IMR-90 (cell line): ENCODE data around the gene ST7. TPM values are rescaled to one million over a fixed set of nuclear protein-coding genes. Genes with fewer than 3 reads are reported as not detected.

Experiments used
- ATAC-seq: fragments of 200-7000 bp; cut with Tn5 transposase; 2 replicates; pipeline ENCODE4 v1.9.1; 2020; ENCODE audit warnings: low read depth, mild to moderate bottlenecking, moderate library complexity
- BruUV-seq: library from RNA; stranded (reverse); fragments of 400-500 nt; replicated peaks from 2 replicates; lab custom pipeline; 2021; lab: Mats Ljungman, UMichigan
- CTCF ChIA-PET: fragments of 300-600 bp; formaldehyde crosslinking; extraction: SDS; loops from one replicate; lab custom pipeline; 2021; ENCODE audit warnings: antibody characterized with exemption; lab: Yijun Ruan, JAX
- POLR2A ChIA-PET: fragments of 300-600 bp; sonication (Branson Sonifier 250); formaldehyde crosslinking; loops from one replicate; lab custom pipeline; 2022; ENCODE audit warnings: antibody characterized with exemption; ENCODE audit not compliant: unreplicated experiment; lab: Charles Lee
- DNase-seq: peaks from one replicate; pipeline ENCODE4 v3.0.0; 2013
- H2AFZ ChIP-seq: replicated peaks from 2 replicates; pipeline ENCODE3; 2013; ENCODE audit warnings: low read length, mild to moderate bottlenecking; ENCODE audit not compliant: poor library complexity
- H2AK5ac ChIP-seq: 2 replicates; pipeline ENCODE4 v1.6.1; 2013; ENCODE audit warnings: low read depth, low read length, inconsistent platforms
- H2AK9ac ChIP-seq: replicated peaks from 2 replicates; pipeline ENCODE3; 2013; ENCODE audit warnings: mild to moderate bottlenecking, low read depth, low read length, moderate library complexity; ENCODE audit not compliant: poor library complexity
- H2BK120ac ChIP-seq: 2 replicates; pipeline ENCODE4 v1.6.1; 2013; ENCODE audit warnings: low read depth, low read length, inconsistent platforms
- H2BK15ac ChIP-seq: 3 replicates; pipeline ENCODE4 v1.6.1; 2013; ENCODE audit warnings: low read depth, low read length, inconsistent platforms
- H2BK20ac ChIP-seq: 2 replicates; pipeline ENCODE4 v1.6.1; 2013; ENCODE audit warnings: low read depth, mild to moderate bottlenecking, inconsistent platforms, low read length, moderate library complexity
- H2BK5ac ChIP-seq: 2 replicates; pipeline ENCODE4 v1.6.1; 2013; ENCODE audit warnings: mild to moderate bottlenecking, low read depth, low read length, inconsistent platforms; ENCODE audit not compliant: poor library complexity, severe bottlenecking
- H3K14ac ChIP-seq: replicated peaks from 2 replicates; pipeline ENCODE4 v1.6.1; 2013; ENCODE audit warnings: low read depth, low read length, inconsistent platforms
- H3K18ac ChIP-seq: 2 replicates; pipeline ENCODE4 v1.6.1; 2013; ENCODE audit warnings: low read depth, low read length, control low read depth
- H3K23ac ChIP-seq: 2 replicates; pipeline ENCODE4 v1.6.1; 2013; ENCODE audit warnings: low read depth, low read length, inconsistent platforms
- H3K27ac ChIP-seq: 2 replicates; pipeline ENCODE4 v1.5.1; 2013; ENCODE audit warnings: mild to moderate bottlenecking, control low read depth, low read length; ENCODE audit not compliant: insufficient read depth
- H3K27me3 ChIP-seq: 2 replicates; pipeline ENCODE4 v1.6.1; 2013; ENCODE audit warnings: low read length; ENCODE audit not compliant: control insufficient read depth, insufficient read depth
- H3K36me3 ChIP-seq: 2 replicates; pipeline ENCODE4 v1.6.1; 2013; ENCODE audit warnings: low read length, mixed read lengths; ENCODE audit not compliant: control insufficient read depth, insufficient read depth
- H3K4ac ChIP-seq: 2 replicates; pipeline ENCODE4 v1.6.1; 2013; ENCODE audit warnings: low read depth, low read length, inconsistent platforms
- H3K4me1 ChIP-seq: 2 replicates; pipeline ENCODE4 v1.6.1; 2013; ENCODE audit warnings: low read length, mixed read lengths; ENCODE audit not compliant: control insufficient read depth, insufficient read depth
- H3K4me2 ChIP-seq: 2 replicates; pipeline ENCODE4 v1.6.1; 2013; ENCODE audit warnings: low read depth, mild to moderate bottlenecking, control low read depth, low read length, moderate library complexity
- H3K4me3 ChIP-seq: 2 replicates; pipeline ENCODE4 v1.5.1; 2013; ENCODE audit warnings: low read depth, mild to moderate bottlenecking, control low read depth, low read length, moderate library complexity; ENCODE audit not compliant: insufficient read depth
- H3K56ac ChIP-seq: 2 replicates; pipeline ENCODE4 v1.6.1; 2013; ENCODE audit warnings: low read length, inconsistent platforms; ENCODE audit not compliant: insufficient read depth; ENCODE audit errors: extremely low read depth
- H3K79me1 ChIP-seq, 2 experiments: 2 replicates each; pipeline ENCODE4 v1.6.1; 2013; ENCODE audit warnings: low read length in 2 of 2, inconsistent platforms in 1 of 2, low read depth in 1 of 2
- H3K9ac ChIP-seq: 2 replicates; pipeline ENCODE4 v1.6.1; 2013; ENCODE audit warnings: low read depth, low read length, control low read depth
- H3K9me1 ChIP-seq: 2 replicates; pipeline ENCODE4 v1.6.1; 2013; ENCODE audit warnings: low read length, inconsistent platforms; ENCODE audit not compliant: insufficient read depth
- H3K9me3 ChIP-seq: 2 replicates; pipeline ENCODE4 v1.6.1; 2013; ENCODE audit warnings: low read length; ENCODE audit not compliant: control insufficient read depth, insufficient read depth
- H4K20me1 ChIP-seq: 2 replicates; pipeline ENCODE4 v1.6.1; 2013; ENCODE audit warnings: low read length, inconsistent platforms; ENCODE audit not compliant: insufficient read depth
- H4K5ac ChIP-seq: 2 replicates; pipeline ENCODE4 v1.6.1; 2013; ENCODE audit warnings: mild to moderate bottlenecking, low read depth, low read length, control low read depth
- H4K8ac ChIP-seq, 2 experiments: 2 replicates each; pipeline ENCODE4 v1.6.1; 2013; ENCODE audit warnings: low read depth in 2 of 2, low read length in 2 of 2, control low read depth in 1 of 2, inconsistent platforms in 1 of 2
- H4K91ac ChIP-seq: 2 replicates; pipeline ENCODE4 v1.6.1; 2013; ENCODE audit warnings: low read depth, low read length, inconsistent platforms; ENCODE audit not compliant: insufficient read depth
- CEBPB ChIP-seq: IDR thresholded peaks from 2 replicates; pipeline ENCODE4 v1.6.1; 2012; ENCODE audit warnings: low read depth, low read length, improper control_type of control experiment
- CHD1 ChIP-seq: IDR thresholded peaks from 2 replicates; pipeline ENCODE4 v1.6.1; 2012; ENCODE audit warnings: low read depth, low read length, improper control_type of control experiment
- FOS ChIP-seq: fragments of 150-350 bp; IDR thresholded peaks from 2 replicates; pipeline ENCODE4 v1.6.1; 2016; ENCODE audit warnings: low read depth, low read length
- MAFK ChIP-seq: IDR thresholded peaks from 2 replicates; pipeline ENCODE4 v1.6.1; 2012; ENCODE audit warnings: low read depth, low read length, improper control_type of control experiment
- MAZ ChIP-seq: IDR thresholded peaks from 2 replicates; pipeline ENCODE4 v1.6.1; 2012; ENCODE audit warnings: low read depth, mild to moderate bottlenecking, low read length, improper control_type of control experiment, moderate library complexity, borderline replicate concordance
- MXI1 ChIP-seq: IDR thresholded peaks from 2 replicates; pipeline ENCODE4 v1.6.1; 2012; ENCODE audit warnings: low read depth, mild to moderate bottlenecking, low read length, moderate library complexity, borderline replicate concordance
- POLR2A ChIP-seq: IDR thresholded peaks from 2 replicates; pipeline ENCODE4 v1.6.1; 2012; ENCODE audit warnings: mild to moderate bottlenecking, low read depth, low read length
- RAD21 ChIP-seq: IDR thresholded peaks from 2 replicates; pipeline ENCODE4 v1.6.1; 2012; ENCODE audit warnings: low read length, improper control_type of control experiment
- RFX5 ChIP-seq: IDR thresholded peaks from 2 replicates; pipeline ENCODE4 v1.8.0; 2012; ENCODE audit warnings: low read depth, mild to moderate bottlenecking, low read length, moderate library complexity
- SMC3 ChIP-seq: fragments of 150-350 bp; IDR thresholded peaks from 2 replicates; pipeline ENCODE4 v1.6.1; 2016; ENCODE audit warnings: low read depth, mild to moderate bottlenecking, antibody characterized with exemption, low read length, moderate library complexity
- WGBS, 2 experiments: methylation state at CpG; one replicate each; pipeline versions ENCODE4 v1.1.5 to v1.1.7; 2013; ENCODE audit warnings: missing lambda C conversion rate in 2 of 2; ENCODE audit not compliant: insufficient read length in 1 of 2; ENCODE audit errors: extremely low coverage in 2 of 2; 5-methylcytosine and 5-hydroxymethylcytosine counted together
- dilution Hi-C: fragments of 300-500 bp; cut with HindIII; formaldehyde crosslinking; loops from one replicate; pipeline ENCODE4 v1.14.3; 2018; ENCODE audit warnings: low sequenced_read_pairs; ENCODE audit not compliant: unreplicated experiment
- in situ Hi-C: fragments of 300-500 bp; cut with MboI; formaldehyde crosslinking; loops from 3 replicates; pipeline ENCODE4 v1.14.3; 2019; ENCODE audit warnings: low sequenced_read_pairs, inconsistent platforms, mixed read lengths
- intact Hi-C: fragments of 100-400 bp; cut with micrococcal nuclease; formaldehyde crosslinking; loops from 2 replicates; pipeline ENCODE4 v1.10.0; 2022
- polyA plus RNA-seq, 3 experiments: library from polyadenylated mRNA; depleted of rRNA; stranded (reverse); fragments of >200 nt; gene quantifications; 2 replicates each; pipeline ENCODE4 v1.2.3, GENCODE V29; 2012; ENCODE audit warnings: low replicate concordance in 1 of 3
- total RNA-seq: library from RNA; depleted of rRNA; stranded (reverse); fragments of >200 nt; gene quantifications from 2 replicates; pipeline ENCODE4 v1.2.3, GENCODE V29; 2012
- TF ChIP-seq, protein P1 (sequence below): conservative IDR thresholded peaks from 2 replicates; pipeline ENCODE4 v1.5.1; 2012; ENCODE audit warnings: mild to moderate bottlenecking, low read depth, low read length, improper control_type of control experiment
- TF ChIP-seq, protein P2 (sequence below): fragments of 150-350 bp; IDR thresholded peaks from 2 replicates; pipeline ENCODE4 v1.6.1; 2017; ENCODE audit warnings: mild to moderate bottlenecking, antibody characterized with exemption, low read length, low read depth

ST7 gene
- total and polyA plus RNA-seq, 2 of the 4 experiments (the other 2 are of a cell fraction) = 18.6 to 26.0 TPM

DNA sequence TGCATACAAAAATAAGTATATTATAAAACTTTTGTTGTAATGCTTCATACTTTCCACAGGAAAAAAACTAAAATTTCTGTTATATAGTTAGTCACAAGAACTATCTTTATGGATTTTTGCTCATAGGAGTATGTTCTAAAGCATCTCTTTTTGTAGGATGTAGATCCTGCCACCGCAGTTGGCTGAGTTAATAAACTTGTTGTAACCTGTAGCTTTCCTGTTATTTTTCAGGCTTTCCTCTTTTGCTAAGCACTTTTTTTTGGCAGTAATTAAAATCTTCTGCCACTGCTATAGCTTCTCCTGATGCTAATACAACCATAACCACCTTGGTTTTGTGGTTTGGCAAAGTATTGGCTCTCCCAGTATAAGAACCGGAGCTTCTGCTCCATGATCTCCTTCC, 309.2 kb downstream of the ST7 start:
- no peak overlapping the region for H3K56ac ChIP-seq
- intact Hi-C loops = loop anchor here (5.0 kb wide), 1 partner anchor 35 kb away; no protein-coding TSS in a partner anchor
- H2AK9ac ChIP-seq = no peak overlapping the region
- no peak overlapping the region for H3K18ac ChIP-seq
- peak overlapping the region; percentile 48; the same call in 1 of the 2 replicates for H2BK20ac ChIP-seq
- H2BK120ac ChIP-seq = peak overlapping the region; percentile 10; the same call in 1 of the 2 replicates
- ATAC-seq (no peak), DNase-seq (no peak)
- H2BK15ac ChIP-seq = peak overlapping the region; percentile 42; the same call in 1 of the 3 replicates
- dilution Hi-C loops = no loop called here
- no peaks in the 10 kb centered on the region for H3K79me1 ChIP-seq
- peaks cover 11% of the 10 kb centered on the region for H3K4me1 ChIP-seq
- POLR2A ChIA-PET = no interaction called here
- H3K14ac ChIP-seq = no peak overlapping the region
- no peak overlapping the region for H2AK5ac ChIP-seq
- CTCF ChIA-PET = no interaction called here
- H2BK5ac ChIP-seq = no peak overlapping the region
- BruUV-seq = no TSS peak
- no peaks in the 10 kb centered on the region for H3K36me3 ChIP-seq
- no peak overlapping the region for H2AFZ ChIP-seq
- in situ Hi-C loops = no loop called here
- no peak overlapping the region for H3K4ac ChIP-seq
- WGBS, 2 experiments = no CpG with 5 or more reads among the region's 2 CpGs
- H3K23ac ChIP-seq = no peak overlapping the region
- no peaks in the 10 kb centered on the region for H4K20me1 ChIP-seq
- H3K27me3 ChIP-seq = no peaks in the 10 kb centered on the region
- H4K91ac ChIP-seq = peak overlapping the region; percentile 50; the same call in 1 of the 2 replicates
- H3K4me2 ChIP-seq = no peak overlapping the region
- no peaks in the 10 kb centered on the region for H3K9me1 ChIP-seq
- H3K9me3 ChIP-seq = peaks cover 3% of the 10 kb centered on the region; the same call in 1 of the 2 replicates
- H4K8ac ChIP-seq = no peak overlapping the region
- no peak overlapping the region for H3K4me3 ChIP-seq
- no peak overlapping the region for H3K27ac ChIP-seq
- H3K9ac ChIP-seq = no peak overlapping the region
- TF ChIP-seq, protein P1, sequence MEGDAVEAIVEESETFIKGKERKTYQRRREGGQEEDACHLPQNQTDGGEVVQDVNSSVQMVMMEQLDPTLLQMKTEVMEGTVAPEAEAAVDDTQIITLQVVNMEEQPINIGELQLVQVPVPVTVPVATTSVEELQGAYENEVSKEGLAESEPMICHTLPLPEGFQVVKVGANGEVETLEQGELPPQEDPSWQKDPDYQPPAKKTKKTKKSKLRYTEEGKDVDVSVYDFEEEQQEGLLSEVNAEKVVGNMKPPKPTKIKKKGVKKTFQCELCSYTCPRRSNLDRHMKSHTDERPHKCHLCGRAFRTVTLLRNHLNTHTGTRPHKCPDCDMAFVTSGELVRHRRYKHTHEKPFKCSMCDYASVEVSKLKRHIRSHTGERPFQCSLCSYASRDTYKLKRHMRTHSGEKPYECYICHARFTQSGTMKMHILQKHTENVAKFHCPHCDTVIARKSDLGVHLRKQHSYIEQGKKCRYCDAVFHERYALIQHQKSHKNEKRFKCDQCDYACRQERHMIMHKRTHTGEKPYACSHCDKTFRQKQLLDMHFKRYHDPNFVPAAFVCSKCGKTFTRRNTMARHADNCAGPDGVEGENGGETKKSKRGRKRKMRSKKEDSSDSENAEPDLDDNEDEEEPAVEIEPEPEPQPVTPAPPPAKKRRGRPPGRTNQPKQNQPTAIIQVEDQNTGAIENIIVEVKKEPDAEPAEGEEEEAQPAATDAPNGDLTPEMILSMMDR = no peak
- TF ChIP-seq POLR2A = no peak
- TF ChIP-seq RFX5 = no peak
- no peak for TF ChIP-seq FOS
- no peak for TF ChIP-seq CEBPB
- TF ChIP-seq MAFK = no peak
- no peak for TF ChIP-seq RAD21
- no peak for TF ChIP-seq MAZ
- TF ChIP-seq MXI1 = no peak
- TF ChIP-seq SMC3 = no peak
- TF ChIP-seq CHD1 = no peak
- TF ChIP-seq, protein P2, sequence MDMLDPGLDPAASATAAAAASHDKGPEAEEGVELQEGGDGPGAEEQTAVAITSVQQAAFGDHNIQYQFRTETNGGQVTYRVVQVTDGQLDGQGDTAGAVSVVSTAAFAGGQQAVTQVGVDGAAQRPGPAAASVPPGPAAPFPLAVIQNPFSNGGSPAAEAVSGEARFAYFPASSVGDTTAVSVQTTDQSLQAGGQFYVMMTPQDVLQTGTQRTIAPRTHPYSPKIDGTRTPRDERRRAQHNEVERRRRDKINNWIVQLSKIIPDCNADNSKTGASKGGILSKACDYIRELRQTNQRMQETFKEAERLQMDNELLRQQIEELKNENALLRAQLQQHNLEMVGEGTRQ = no peak
- H4K5ac ChIP-seq = no peak overlapping the region
